ENCODE data around the gene GLRX3.
A peak's percentile ranks its signal among the peaks of the same experiment; 100 is the strongest.

GLRX3 gene

DNA sequence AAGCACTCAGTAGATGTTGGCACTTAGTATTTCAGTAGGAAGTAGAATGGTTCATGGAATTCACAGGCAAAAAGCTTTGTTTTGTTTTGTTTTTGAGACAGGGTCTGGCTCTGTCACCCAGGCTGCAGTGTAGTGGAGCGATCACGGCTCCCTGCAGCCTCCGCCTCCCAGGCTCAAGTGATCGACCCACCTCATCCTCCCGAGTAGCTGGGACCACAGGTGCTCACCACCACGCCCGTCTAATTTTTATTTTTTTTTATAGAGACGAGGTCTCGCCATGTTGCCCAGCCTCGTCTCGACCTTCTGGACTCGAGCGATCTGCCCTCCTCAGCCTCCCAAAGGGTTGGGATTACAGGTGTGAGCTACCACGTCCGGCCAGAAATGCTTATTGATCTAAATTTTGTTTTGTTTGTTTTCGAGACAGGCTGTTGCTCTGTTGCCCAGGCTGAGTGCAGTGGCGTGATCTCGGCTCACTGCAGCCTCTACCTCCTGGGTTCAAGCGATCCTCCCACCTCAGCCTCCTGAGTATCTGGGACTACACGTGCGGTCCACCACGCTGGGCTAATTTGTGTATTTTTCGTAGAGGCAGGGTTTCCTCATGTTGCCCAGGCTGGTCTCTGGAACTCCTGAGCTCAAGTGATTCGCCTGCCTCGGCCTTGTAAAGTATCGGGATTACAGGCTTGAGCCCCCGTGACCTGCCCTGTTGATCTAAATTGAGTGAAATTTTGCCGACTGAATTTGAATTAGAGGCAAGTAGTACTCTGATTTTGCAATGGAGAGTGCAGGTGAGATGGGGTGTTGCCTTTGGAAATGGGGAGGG lies 1.7 kb downstream of the GLRX3 start:
- no peak for DNase-seq

GRCh38 chr10:130138479-130138866 lies 2.3 kb downstream of the GLRX3 start:
- no peak for DNase-seq

DNA sequence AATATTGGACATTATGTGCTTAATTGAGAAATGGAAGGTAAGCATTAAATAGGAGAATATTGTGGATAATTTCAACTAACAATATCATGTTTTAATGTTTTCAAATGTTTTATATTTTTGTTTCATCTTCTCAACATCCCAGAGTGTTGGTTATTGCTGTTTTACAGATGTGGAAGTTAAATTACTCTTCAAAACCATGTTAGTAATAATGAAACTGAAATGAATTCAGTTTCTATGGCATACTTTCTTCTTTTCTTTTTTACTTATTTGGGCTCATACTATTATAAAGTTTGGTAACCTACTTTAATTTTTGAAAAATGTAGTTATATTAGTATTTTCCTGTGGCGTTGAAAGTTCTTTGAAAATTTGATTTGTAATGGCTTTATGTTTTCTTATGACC lies 4.2 kb downstream of the GLRX3 start:
- DNase-seq = no peak

DNA sequence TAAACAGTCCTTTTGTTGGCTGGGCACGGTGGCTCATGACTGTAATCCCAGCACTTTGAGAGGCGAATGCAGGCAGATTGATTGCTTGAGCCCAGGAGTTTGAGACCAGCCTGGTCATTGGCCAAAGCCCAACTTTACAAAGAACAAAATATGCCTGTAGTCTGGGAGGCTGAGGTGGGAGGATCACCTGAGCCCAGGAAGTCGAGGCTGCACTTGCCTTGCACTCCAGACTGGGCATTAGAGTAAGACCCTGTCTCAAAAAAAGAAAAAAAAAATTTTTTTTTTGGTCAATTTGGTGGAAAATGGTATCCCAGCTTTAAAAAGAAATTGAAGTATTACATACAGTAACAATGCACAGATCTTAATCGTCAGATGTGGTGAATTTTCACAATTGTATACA lies 4.8 kb downstream of the GLRX3 start:
- DNase-seq = no peak

- no peak for DNase-seq
These were observed 5.3 kb downstream of the GLRX3 start for GRCh38 chr10:130141460-130141859.

DNA sequence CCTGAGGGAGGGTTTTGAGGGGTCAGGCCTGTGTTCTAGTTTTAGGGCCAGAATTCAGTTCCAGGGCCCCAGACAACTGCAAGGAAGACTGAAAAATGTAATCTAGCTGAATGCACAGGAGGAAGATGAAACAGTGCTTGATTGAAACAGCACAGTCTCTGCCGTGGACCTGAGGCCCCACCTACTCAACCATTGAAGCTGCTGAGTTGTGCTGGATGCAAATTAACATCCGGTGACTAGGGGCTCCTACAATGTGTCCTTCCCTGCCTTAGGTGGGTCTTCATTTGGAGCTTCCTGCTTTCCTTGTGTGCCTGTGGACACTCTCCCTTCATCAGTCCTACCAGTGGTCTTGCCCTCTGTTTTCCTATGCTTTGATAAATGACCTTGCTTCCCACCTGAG lies 5.7 kb downstream of the GLRX3 start:
- DNase-seq = no peak

DNA sequence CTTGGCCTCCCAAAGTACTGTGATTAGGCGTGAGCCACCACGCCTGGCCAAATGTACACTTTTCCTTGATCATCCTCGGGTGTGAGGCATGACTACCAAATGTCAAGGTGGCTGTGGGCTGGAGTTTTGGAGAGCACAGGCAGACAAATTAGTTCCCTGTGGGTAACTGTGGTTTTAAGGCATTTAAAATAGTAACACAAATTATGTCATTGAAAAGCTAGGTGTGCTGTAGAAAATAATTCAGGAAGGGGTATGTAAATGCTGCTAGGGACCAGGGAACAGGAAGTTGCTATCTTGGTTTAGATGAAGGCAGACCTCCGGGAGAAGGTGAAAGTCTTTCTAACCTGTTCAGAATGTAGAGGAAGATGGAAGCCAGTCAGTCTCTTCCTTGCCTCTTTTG lies 9.9 kb downstream of the GLRX3 start:
- no peak for DNase-seq

GRCh38 chr10:130159192-130159794 lies 23.1 kb downstream of the GLRX3 start:
- no peak for DNase-seq

DNA sequence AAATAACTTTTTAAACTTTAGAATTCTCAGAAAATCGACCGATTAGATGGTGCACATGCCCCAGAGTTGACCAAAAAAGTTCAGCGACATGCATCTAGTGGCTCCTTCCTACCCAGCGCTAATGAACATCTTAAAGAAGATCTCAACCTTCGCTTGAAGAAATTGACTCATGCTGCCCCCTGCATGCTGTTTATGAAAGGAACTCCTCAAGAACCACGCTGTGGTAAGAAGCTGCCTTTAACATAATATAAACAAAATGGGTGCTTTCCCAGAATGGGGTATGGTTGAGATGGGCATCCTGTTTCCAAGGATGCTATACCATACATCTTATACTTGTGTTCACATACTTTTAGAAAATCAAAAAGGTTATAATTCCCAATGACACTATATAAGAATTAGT lies 24.6 kb downstream of the GLRX3 start:
- DNase-seq = no peak

GRCh38 chr10:130161331-130161730 lies 25.1 kb downstream of the GLRX3 start:
- DNase-seq = no peak

- DNase-seq = no peak
These were observed 31.0 kb downstream of the GLRX3 start for GRCh38 chr10:130167193-130167592.

DNA sequence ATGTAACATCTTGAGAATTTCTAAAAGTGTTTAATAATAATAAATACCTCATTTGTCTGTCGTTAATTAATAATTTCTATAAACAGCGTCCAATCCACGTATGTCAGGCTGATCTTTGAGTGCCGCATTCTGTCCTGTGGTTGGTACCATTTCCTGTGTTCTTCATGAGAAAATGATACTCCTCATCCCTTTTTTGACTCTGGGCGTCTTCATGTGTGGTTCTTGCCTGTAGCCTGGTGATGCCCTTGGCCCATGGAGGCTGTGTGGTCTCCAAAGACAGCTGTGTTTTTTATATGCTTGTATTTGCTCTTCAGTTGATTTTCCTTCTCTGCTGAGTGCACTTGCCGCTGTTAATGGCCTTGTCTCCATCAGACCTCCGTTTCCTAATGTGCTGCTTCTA lies 31.5 kb downstream of the GLRX3 start:
- DNase-seq = no peak

DNA sequence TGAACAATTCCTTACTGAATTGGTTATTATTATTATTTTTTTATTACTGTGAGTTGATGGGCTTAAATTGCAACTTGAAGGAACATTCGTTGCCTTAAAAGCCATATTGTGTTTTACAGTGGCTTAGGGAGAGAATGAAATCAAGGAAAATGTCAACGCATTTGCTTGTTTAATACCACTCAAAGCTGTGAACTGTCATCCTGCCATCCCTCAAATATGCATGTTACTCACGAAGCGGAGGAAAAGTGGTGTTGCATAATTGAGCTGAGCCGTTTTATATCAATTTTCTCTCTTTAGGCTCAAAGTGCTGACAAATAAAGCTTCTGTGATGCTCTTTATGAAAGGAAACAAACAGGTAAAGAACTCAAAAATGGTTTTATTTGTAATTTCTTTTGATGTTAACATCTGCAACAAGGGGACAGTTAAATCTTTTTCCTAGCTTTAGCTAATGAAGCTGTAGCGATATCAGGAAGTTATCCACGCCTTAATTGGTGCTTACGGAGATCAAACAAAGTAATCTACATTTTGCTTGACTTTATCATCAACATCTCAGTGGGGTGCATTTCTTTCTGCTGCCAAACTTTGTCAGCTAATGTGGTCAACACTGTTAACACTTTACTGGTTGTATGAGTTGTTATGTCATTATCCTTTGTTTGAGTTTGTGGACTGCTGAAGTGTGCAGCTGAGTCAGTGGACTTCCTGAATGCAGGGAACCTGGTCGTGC lies 33.1 kb downstream of the GLRX3 start:
- no peak for DNase-seq

DNA sequence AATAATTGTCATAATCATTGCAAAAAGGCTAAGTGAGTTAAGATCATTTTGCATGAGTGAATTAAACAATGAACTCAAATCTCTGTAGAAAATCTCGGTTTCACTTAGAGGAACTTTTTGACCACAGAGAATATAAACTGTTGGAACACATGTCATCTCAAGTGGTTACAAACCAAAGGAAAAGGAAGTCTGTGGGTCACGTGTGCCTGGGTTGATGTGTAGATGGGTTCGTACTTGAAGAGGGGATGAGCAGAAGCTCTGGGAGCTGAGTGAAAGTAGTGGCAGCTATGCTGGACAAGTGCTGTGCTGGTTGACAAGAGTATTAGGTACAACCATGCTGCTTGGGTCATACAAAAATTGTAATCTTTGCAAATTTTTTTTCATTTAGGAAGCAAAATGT lies 35.0 kb downstream of the GLRX3 start:
- DNase-seq = no peak

DNA sequence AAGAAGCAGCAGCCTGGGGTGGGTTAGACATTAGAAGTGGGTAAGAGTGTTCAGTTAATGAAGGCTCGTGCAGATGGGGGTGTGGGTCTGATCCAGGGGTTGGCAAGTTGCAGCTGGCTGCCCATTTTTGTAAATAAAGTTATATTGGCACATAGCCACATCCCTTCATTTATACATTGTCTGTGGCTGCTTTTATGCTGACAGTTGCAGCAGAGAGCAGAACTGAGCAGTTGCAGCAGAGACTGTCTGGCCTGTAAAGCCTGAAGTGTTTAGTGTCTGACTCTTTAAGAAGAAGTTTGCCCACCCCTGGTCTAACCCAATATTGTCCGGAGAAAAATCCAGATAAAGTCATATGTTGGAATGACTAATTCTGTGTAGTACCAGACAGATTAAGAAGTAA lies 38.1 kb downstream of the GLRX3 start:
- DNase-seq = no peak

- no peak for DNase-seq
These were observed 38.9 kb downstream of the GLRX3 start for GRCh38 chr10:130175074-130175473.

- DNase-seq = no peak
These were observed 41.1 kb downstream of the GLRX3 start for GRCh38 chr10:130177250-130177649.

- DNase-seq = peak; percentile 47
These were observed 43.4 kb downstream of the GLRX3 start for GRCh38 chr10:130179640-130180039.

DNA sequence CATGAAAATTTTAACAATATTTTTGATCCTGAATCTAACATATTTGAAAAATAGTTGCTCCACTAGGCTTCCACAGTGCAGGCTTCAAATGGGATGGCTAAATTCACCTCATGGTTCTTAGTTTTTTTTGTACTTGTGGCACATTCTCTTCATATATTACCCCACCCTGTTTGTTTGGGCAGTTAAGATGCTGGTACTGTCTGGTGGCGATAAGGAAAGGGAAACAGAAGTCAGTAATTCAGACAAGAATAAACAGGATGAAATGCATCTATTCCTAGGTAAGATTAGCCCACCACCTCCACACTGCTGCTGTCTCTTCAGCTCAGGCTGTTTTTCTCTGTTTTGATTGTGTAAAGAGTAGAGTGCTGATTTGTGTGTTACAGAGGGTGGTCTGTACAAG lies 44.2 kb downstream of the GLRX3 start:
- DNase-seq = no peak

- DNase-seq = no peak
These were observed 45.7 kb downstream of the GLRX3 start for GRCh38 chr10:130181858-130182257.

- DNase-seq = no peak
These were observed 49.4 kb downstream of the GLRX3 start for GRCh38 chr10:130185591-130185990.

DNA sequence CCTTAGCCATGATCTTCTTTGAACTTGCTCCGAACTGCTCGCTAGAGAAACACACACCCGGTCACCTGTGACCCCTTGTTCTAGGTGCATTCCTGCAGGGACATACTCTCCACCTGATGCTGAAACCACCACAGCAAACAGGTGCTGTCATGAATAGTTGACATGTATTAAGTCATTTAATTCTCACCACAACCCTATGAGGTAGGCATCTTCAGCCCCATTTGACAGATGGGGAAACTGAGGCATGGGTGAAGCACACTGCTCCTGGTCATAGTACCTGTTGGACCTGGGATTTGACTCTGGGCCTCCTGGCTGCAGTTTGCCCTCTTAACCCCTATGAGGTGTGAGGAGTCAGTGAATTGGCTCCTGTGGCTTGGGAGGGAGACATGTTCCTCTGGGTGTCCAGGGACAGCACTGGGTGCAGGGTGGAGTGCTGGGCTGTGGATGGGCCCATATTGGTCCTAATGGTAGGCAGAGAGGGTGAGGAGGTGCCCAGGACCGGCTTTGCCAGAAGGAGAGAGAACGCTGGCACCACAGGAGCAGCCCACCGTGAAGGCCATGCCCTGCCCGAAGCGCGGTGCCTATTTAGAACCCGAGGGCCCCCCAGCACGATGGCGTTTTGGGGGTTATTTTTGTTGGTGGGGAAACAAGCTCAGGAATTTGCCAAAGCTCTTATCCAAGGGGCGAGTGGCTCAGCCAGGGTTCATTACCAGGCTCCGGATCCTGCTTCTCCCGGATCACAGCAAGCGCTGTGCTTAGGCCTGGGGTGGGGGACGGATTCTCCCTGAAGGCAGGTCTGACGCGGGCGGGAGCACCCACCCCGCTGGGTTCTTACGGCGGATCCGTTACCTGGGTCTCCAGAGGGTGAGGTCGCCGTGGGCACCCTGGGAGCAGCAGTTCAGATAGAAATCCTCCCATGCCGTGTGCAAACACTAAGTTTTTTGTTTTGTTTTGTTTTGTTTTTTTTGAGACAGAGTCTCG lies 52.3 kb downstream of the GLRX3 start:
- DNase-seq = no peak

- no peak for DNase-seq
These were observed 53.4 kb downstream of the GLRX3 start for GRCh38 chr10:130189608-130190054.

All from stimulated activated CD8-positive, alpha-beta memory T cell treated with anti-CD3 and anti-CD28 coated beads, Interleukin-4, amount 100 ng/mL, for 48 hours (primary cell).